NCI-H2196 (cell line): ENCODE results near the gene KRTAP5-11.
"Not testable (repeated sequence)": the region's sequence is repeated elsewhere in the genome, so short reads cannot be mapped to it uniquely, and the experiment has no call there.

Experiments
- DNase-seq: peaks from one replicate; lab custom pipeline; 2025; ENCODE audit not compliant: unreplicated experiment; lab: John Stamatoyannopoulos, UW

The KRTAP5-11 gene, protein sequence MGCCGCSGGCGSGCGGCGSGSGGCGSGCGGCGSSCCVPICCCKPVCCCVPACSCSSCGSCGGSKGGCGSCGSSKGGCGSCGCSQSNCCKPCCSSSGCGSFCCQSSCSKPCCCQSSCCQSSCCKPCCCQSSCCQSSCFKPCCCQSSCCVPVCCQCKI

DNA sequence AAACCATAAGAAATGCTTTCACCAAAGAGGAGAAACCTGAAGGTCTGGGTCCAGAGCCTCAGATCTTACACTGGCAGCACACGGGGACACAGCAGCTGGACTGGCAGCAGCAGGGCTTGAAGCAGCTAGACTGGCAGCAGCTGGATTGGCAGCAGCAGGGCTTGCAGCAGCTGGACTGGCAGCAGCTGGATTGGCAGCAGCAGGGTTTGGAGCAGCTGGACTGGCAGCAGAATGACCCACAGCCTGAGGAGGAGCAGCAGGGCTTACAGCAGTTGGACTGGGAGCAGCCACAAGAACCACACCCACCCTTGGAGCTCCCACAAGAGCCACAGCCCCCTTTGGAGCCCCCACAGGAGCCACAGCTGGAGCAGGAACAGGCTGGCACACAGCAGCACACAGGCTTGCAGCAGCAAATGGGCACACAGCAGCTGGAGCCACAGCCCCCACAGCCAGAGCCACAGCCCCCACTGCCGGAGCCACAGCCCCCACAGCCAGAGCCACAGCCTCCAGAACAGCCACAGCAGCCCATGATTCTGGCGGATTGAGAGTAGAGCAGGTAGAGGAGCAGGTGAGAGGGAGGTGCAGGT lies at the start of gene KRTAP5-11:
TSS of gene KRTAP5-11 (minus strand) at position 567 of the 587 bp plus-strand sequence. CDS start at position 529, 38 bp downstream.
- DNase-seq, result no peak

GRCh38 chr11:71631551-71631950 lies 48.9 kb upstream of the KRTAP5-11 start:
- not testable (repeated sequence) for DNase-seq

GRCh38 chr11:71630071-71630470 lies 47.4 kb upstream of the KRTAP5-11 start:
- DNase-seq, result not testable (repeated sequence)

- not testable (repeated sequence) for DNase-seq
These were observed 46.3 kb upstream of the KRTAP5-11 start for GRCh38 chr11:71628943-71629342.

- not testable (repeated sequence) for DNase-seq
These were observed 40.6 kb upstream of the KRTAP5-11 start for GRCh38 chr11:71623226-71623625.

DNA sequence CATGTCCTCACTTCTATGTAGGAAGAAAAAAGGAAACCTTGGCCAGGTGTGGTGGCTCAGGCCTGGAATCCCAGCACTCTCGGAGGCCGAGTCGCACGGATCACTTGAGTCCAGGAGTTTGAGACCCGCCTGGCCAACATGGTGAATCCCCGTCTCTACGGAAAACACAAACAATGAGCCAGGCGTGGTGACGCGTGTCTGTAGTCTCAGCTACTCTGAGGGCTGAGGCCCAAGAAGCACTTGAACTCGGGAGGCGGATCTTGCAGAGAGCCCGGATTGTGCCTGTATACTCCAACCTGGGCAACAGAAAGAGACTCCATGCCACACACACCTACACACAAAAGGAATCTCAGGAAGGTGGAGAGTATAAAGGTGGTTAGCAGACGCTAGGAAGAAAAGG lies 39.9 kb upstream of the KRTAP5-11 start:
- DNase-seq, result not testable (repeated sequence)

- not testable (repeated sequence) for DNase-seq
These were observed 32.3 kb upstream of the KRTAP5-11 start for GRCh38 chr11:71615003-71615402.

GRCh38 chr11:71614366-71614917 lies 31.8 kb upstream of the KRTAP5-11 start:
- not testable (repeated sequence) for DNase-seq

- not testable (repeated sequence) for DNase-seq
These were observed 31.3 kb upstream of the KRTAP5-11 start for GRCh38 chr11:71613931-71614330.

GRCh38 chr11:71611218-71611910 lies 28.7 kb upstream of the KRTAP5-11 start:
- DNase-seq, result not testable (repeated sequence)

- not testable (repeated sequence) for DNase-seq
These were observed 25.6 kb upstream of the KRTAP5-11 start for GRCh38 chr11:71608272-71608671.

- DNase-seq, result not testable (repeated sequence)
These were observed 25.0 kb upstream of the KRTAP5-11 start for GRCh38 chr11:71607520-71608216.

- DNase-seq, result not testable (repeated sequence)
These were observed 24.3 kb upstream of the KRTAP5-11 start for GRCh38 chr11:71606853-71607519.

DNA sequence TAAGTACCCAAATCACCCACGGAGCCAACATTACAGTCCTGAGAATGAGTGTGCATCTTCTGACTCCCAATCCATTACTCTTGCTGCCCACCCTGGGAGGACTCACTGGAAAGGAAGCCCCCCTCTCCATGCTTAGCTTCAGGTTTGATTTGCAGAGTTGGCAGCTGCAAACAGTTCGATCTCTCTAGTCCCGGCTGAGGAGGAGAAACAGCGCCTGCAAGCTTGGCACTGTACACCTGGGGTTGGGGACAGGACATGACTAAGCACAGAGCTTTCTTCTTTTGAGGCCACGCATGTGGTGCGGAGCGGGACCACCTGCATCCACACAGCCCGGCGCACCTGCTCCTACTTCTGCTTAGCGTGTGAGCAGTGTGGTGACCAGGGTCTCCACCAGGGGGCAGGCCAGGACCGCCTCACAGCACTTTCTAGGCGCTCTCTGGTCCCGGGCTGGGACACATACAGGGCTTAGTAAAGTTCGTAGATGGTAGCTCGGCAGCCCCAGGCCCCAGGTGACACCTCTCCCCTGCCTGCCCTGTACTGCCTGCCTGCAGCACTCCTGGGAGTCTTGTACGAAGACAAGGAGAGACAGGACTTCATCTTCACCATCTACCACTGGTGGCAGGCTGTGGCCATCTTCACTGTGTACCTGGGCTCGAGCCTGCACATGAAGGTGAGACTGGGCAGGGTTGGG lies 22.3 kb upstream of the KRTAP5-11 start:
- not testable (repeated sequence) for DNase-seq

DNA sequence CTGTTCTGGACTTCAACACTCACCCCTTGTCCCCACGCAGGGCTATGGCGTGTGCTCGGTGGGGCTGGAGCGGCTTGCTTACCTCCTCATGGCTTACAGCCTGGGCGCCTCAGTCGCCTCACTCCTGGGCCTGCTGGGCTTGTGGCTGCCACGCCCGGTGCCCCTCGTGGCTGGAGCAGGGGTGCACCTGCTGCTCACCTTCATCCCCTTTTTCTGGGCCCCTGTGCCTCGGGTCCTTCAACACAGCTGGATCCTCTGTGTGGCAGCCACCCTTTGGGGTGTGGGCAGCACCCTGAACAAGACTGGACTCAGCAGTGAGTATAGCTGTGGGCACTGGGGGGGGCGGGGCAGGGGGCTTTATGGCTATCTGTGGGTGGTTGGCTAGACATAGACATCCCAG lies 20.5 kb upstream of the KRTAP5-11 start:
- not testable (repeated sequence) for DNase-seq

DNA sequence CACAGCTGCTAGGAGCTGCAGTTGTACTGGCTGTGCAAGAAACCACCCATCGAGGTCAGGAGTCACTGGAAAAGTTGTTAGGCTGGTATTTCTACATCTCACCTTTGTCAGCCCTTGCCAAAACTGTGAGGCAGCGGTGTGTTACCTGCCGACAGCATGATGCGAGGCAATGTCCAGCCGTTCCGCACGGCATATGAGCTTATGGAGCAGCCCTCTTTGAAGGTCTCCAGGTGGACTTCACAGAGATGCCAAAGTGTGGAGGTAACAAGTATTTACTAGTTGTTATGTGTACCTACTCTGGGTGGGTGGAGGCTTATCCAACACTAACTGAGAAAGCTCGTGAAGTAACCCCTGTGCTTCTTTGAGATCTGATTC lies 6.9 kb upstream of the KRTAP5-11 start:
- DNase-seq, result not testable (repeated sequence)

DNA sequence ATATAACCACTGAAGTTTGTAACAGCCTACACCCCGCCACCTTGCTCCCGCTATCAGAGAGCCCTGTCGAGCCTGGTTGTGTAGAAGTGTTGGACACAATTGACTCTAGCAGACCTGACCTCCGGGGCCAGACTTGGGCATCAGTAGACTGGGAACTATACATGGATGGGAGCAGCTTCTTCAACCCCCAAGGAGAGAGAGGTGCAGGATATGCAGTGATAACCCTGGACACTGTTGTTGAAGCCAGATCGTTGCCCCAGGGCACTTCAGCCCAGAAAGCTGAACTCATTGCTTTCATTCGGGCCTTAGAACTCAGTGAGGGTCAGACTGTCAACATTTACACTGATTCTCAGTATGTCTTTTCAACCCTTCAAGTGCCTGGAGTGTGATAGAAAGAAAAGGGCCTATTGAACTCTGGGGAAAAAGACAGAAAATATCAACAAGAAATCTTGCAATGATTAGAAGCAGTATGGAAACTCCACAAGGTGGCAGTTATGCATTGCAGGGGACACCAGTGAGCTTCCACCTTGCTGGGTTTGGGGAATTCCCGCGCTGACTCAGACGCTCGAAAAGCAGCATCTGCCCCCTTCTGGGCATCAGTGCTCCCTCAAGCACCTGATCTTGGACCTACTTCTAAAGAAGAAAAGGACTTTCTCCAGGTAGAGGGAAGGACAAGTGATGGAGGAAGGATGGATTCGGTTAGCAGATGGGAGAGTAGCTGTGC lies 6.3 kb upstream of the KRTAP5-11 start:
- not testable (repeated sequence) for DNase-seq

DNA sequence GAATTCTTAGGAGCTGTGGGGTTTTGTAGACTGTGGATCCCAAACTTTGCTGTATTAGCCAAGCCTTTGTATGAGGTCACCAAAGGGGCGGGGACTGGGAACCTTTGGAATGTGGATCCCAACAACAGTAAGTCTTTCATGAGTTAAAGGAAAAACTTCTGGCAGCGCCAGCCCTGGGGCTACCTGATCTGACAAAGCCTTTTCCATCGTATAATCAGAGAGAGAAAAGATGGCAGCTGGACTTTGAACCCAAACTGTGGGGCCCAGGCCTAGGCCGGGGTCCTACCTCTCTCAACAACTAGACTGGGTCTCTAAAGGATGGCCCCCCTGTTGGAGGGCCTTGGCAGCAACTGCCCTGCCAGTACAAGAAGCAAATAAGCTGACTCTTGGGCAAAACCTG lies 5.6 kb upstream of the KRTAP5-11 start:
- not testable (repeated sequence) for DNase-seq

GRCh38 chr11:71585673-71586072 lies 3.0 kb upstream of the KRTAP5-11 start:
- not testable (repeated sequence) for DNase-seq
